Right lobe of liver (tissue), 4 donors: Measurements from ENCODE around the gene MGAT4A.

Source experiments
- POLR2A ChIP-seq: fragments of 450-650 bp; IDR thresholded peaks from one replicate; pipeline ENCODE4 v1.6.1; 2017; ENCODE audit warnings: antibody characterized with exemption, mild to moderate bottlenecking
- TF ChIP-seq, protein P1 (sequence below), 4 donors: fragments of 200-600 bp in 3 of 4; fragments of 450-650 bp in 1 of 4; IDR thresholded peaks; one replicate each; pipeline versions ENCODE4 v1.5.1 to v1.8.0; 2016 to 2022; ENCODE audit warnings: antibody characterized with exemption in 4 of 4, mild to moderate bottlenecking in 2 of 4
- donor health status: DM: no; HTN: no; CAD: no.
- donor health status: DM: no; HTN: no; CAD: no.
- donor health status: DM: no; HTN: yes; CAD: no.

GRCh38 chr2:98692090-98693054, 38.6 kb downstream of the MGAT4A start:
- TF ChIP-seq, protein P1, sequence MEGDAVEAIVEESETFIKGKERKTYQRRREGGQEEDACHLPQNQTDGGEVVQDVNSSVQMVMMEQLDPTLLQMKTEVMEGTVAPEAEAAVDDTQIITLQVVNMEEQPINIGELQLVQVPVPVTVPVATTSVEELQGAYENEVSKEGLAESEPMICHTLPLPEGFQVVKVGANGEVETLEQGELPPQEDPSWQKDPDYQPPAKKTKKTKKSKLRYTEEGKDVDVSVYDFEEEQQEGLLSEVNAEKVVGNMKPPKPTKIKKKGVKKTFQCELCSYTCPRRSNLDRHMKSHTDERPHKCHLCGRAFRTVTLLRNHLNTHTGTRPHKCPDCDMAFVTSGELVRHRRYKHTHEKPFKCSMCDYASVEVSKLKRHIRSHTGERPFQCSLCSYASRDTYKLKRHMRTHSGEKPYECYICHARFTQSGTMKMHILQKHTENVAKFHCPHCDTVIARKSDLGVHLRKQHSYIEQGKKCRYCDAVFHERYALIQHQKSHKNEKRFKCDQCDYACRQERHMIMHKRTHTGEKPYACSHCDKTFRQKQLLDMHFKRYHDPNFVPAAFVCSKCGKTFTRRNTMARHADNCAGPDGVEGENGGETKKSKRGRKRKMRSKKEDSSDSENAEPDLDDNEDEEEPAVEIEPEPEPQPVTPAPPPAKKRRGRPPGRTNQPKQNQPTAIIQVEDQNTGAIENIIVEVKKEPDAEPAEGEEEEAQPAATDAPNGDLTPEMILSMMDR (IDR thresholded peaks at IDR 0.05), result no peak
- TF ChIP-seq POLR2A, result no peak
